HepG2 (cell line): ENCODE measurements around the gene ANO6. TPM values are rescaled to one million over a fixed set of nuclear protein-coding genes. Genes with fewer than 3 reads are reported as not detected.

Source experiments
- ARID4A ChIP-seq: sonication (generic); formaldehyde crosslinking; IDR thresholded peaks from 2 replicates; pipeline ENCODE4 v1.5.0; 2020; ENCODE audit warnings: mild to moderate bottlenecking, missing genetic modification reagents, borderline replicate concordance
- ATM ChIP-seq: fragments of 450-650 bp; IDR thresholded peaks from 2 replicates; pipeline ENCODE4 v1.7.1; 2017; ENCODE audit warnings: mild to moderate bottlenecking, borderline replicate concordance
- CENPBD1 ChIP-seq: sonication (generic); formaldehyde crosslinking; IDR thresholded peaks from 2 replicates; pipeline ENCODE4 v1.8.0; 2022; ENCODE audit warnings: missing genetic modification reagents, low read depth, mild to moderate bottlenecking, borderline replicate concordance
- CHD4 ChIP-seq: fragments of 200-600 bp; sonication (generic); IDR thresholded peaks from 2 replicates; pipeline ENCODE4 v1.7.0; 2017; ENCODE audit warnings: mild to moderate bottlenecking, low read length, borderline replicate concordance
- CSRNP1 ChIP-seq: sonication (generic); formaldehyde crosslinking; IDR thresholded peaks from 2 replicates; pipeline ENCODE4 v1.8.1; 2023; ENCODE audit warnings: mild to moderate bottlenecking, missing genetic modification reagents
- MED1 ChIP-seq: sonication (generic); formaldehyde crosslinking; IDR thresholded peaks from 2 replicates; pipeline ENCODE4 v1.4.0; 2020; ENCODE audit warnings: missing genetic modification reagents
- MTF2 ChIP-seq: sonication (generic); formaldehyde crosslinking; IDR thresholded peaks from 2 replicates; pipeline ENCODE4 v1.5.0; 2020; ENCODE audit warnings: missing genetic modification reagents, borderline replicate concordance
- RFX3 ChIP-seq: IDR thresholded peaks from 2 replicates; pipeline ENCODE4 v1.6.1; 2016; ENCODE audit warnings: missing biosample characterization, missing genetic modification reagents
- RXRB ChIP-seq: IDR thresholded peaks from 2 replicates; pipeline ENCODE4 v1.6.1; 2016; ENCODE audit warnings: borderline replicate concordance, missing genetic modification reagents, missing compliant biosample characterization
- SALL2 ChIP-seq: sonication (generic); formaldehyde crosslinking; IDR thresholded peaks from 2 replicates; pipeline ENCODE4 v1.8.1; 2023; ENCODE audit warnings: mild to moderate bottlenecking, missing genetic modification reagents, inconsistent platforms
- TCF7 ChIP-seq: sonication (generic); IDR thresholded peaks from 2 replicates; pipeline ENCODE4 v1.6.1; 2016; ENCODE audit warnings: antibody characterized with exemption, low read depth
- UBTF ChIP-seq: sonication (generic); formaldehyde crosslinking; IDR thresholded peaks from 2 replicates; pipeline ENCODE4 v1.4.0; 2020; ENCODE audit warnings: mild to moderate bottlenecking, missing genetic modification reagents
- ZBTB7B ChIP-seq: sonication (generic); formaldehyde crosslinking; IDR thresholded peaks from 2 replicates; pipeline ENCODE4 v1.4.0; 2020; ENCODE audit warnings: missing genetic modification reagents
- ZKSCAN5 ChIP-seq: sonication (generic); formaldehyde crosslinking; IDR thresholded peaks from 2 replicates; pipeline ENCODE4 v1.5.1; 2020; ENCODE audit warnings: mild to moderate bottlenecking, missing genetic modification reagents
- ZNF333 ChIP-seq: sonication (generic); formaldehyde crosslinking; IDR thresholded peaks from 2 replicates; pipeline ENCODE4 v1.4.0; 2020; ENCODE audit warnings: mild to moderate bottlenecking, missing genetic modification reagents, borderline replicate concordance
- ZNF547 ChIP-seq: sonication (generic); formaldehyde crosslinking; IDR thresholded peaks from 2 replicates; pipeline ENCODE4 v1.5.1; 2020; ENCODE audit warnings: mild to moderate bottlenecking, missing genetic modification reagents
- ZNF558 ChIP-seq: sonication (generic); formaldehyde crosslinking; IDR thresholded peaks from 2 replicates; pipeline ENCODE4 v1.9.0; 2022; ENCODE audit warnings: mild to moderate bottlenecking, missing genetic modification reagents, borderline replicate concordance
- polyA plus RNA-seq, 8 experiments: library from polyadenylated mRNA; depleted of rRNA in 3 of 8; stranded (reverse) in 7 of 8; unstranded in 1 of 8; fragments of >200 nt; fragmentation: Illumina TruSeq in 4 of 8; extraction: Trizol in 4 of 8; gene quantifications; 2 replicates each; pipeline versions ENCODE4 v1.2.1 to v1.2.3, GENCODE V29; 2011 to 2016; ENCODE audit warnings: low read depth in 4 of 8, missing spikeins in 1 of 8, mixed read lengths in 1 of 8; ENCODE audit not compliant: insufficient read depth in 1 of 8
- total RNA-seq, 5 experiments: library from RNA; depleted of rRNA; stranded (reverse); fragments of >200 nt; fragmentation: Illumina TruSeq; extraction: Trizol; gene quantifications; 2 replicates each; pipeline ENCODE4 v1.2.3, GENCODE V29; 2016; ENCODE audit warnings: low read depth in 1 of 5

ANO6 gene
- total and polyA plus RNA-seq, 2 of the 13 experiments (the other 11 are each of a cell fraction or from before 2014, with no cell fraction given), result 37.8 to 57.1 TPM

GRCh38 chr12:45216230-45216982 is 511 bp downstream of the ANO6 start (continued):
- TF ChIP-seq CSRNP1 (CRISPR knock-in tag), result no peak
- peak; percentile 43; the same call in 1 of the 2 replicates for TF ChIP-seq ZNF558 (CRISPR knock-in tag)
- no peak for TF ChIP-seq ATM
- no peak for TF ChIP-seq RFX3 (CRISPR knock-in tag)
- TF ChIP-seq ZKSCAN5 (CRISPR knock-in tag), result no peak
- TF ChIP-seq ARID4A (CRISPR knock-in tag), result peak; percentile 4; the same call in 1 of the 2 replicates
- 0 out of 2 replicates have a peak, but pooled peaks have one; percentile 4 for TF ChIP-seq RXRB (CRISPR knock-in tag)
- TF ChIP-seq TCF7, result no peak
- no peak for TF ChIP-seq CENPBD1
- TF ChIP-seq ZNF333 (CRISPR knock-in tag), result peak; percentile 2; the same call in 1 of the 2 replicates
- TF ChIP-seq CHD4, result peak; percentile 32; the same call in 1 of the 2 replicates
- peak; percentile 79 for TF ChIP-seq ZBTB7B (CRISPR knock-in tag)
- no peak for TF ChIP-seq SALL2 (CRISPR knock-in tag)
- no peak for TF ChIP-seq MED1 (CRISPR knock-in tag)
- peak; percentile 98 for TF ChIP-seq UBTF
- peak; percentile 39; the same call in 1 of the 2 replicates for TF ChIP-seq ZNF547 (CRISPR knock-in tag)
- no peak for TF ChIP-seq MTF2 (CRISPR knock-in tag)
